Mesothelial cell of epicardium (in vitro differentiated cells): ENCODE results near the gene KLHDC4. TPM values are rescaled to one million over a fixed set of nuclear protein-coding genes. Genes with fewer than 3 reads are reported as not detected.

ENCODE experiments used
- DNase-seq, 2 experiments: peaks; one replicate each; pipeline ENCODE4 v3.0.0; 2021; ENCODE audit warnings: low spot score in 2 of 2; ENCODE audit not compliant: unreplicated experiment in 2 of 2
- H3K27ac Mint-ChIP-seq: 2 replicates; pipeline ENCODE4 v1.8.0; 2021; ENCODE audit warnings: mixed read lengths
- H3K27me3 Mint-ChIP-seq: 2 replicates; pipeline ENCODE4 v1.8.0; 2021; ENCODE audit warnings: low read depth, mixed read lengths
- H3K36me3 Mint-ChIP-seq: 2 replicates; pipeline ENCODE4 v1.8.0; 2021; ENCODE audit warnings: mixed read lengths
- H3K4me1 Mint-ChIP-seq: 2 replicates; pipeline ENCODE4 v1.8.0; 2021; ENCODE audit warnings: mixed read lengths
- H3K4me3 Mint-ChIP-seq: 2 replicates; pipeline ENCODE4 v1.8.0; 2021; ENCODE audit warnings: mild to moderate bottlenecking, moderate library complexity, mixed read lengths
- H3K9me3 Mint-ChIP-seq: 2 replicates; pipeline ENCODE4 v1.8.0; 2021; ENCODE audit warnings: mixed read lengths
- total RNA-seq: library from RNA; stranded (reverse); gene quantifications from 3 replicates; pipeline ENCODE4 v1.2.1, GENCODE V29; 2021
- TF ChIP-seq, protein P1 (sequence below): fragments of 200-600 bp; sonication (generic); IDR thresholded peaks from one replicate; pipeline ENCODE4 v1.5.0; 2021; ENCODE audit warnings: antibody characterized with exemption; ENCODE audit not compliant: unreplicated experiment

Gene KLHDC4
- total RNA-seq, 1 donor from 2014 or later: 52.7 TPM

DNA sequence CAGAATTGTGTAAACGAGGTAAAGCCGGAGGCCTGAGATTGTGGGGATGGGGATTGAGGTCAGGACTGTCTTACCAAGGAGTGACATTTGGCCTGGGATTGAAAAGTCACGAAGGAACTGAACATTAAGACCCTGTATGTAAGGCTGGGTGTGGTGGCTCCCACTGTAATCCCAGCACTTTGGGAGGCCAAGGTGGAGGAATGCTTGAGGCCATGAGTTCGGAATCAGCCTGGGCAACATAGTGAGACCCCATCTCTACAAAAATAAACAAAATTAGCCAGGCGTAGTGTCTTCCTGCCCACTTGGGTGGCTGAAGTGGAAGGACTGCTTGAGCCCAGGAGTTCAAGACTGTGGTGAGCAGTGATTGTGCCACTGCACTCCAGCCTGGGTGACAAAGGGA, 88.0 kb downstream of the KLHDC4 start:
- no peak for DNase-seq
- H3K27ac Mint-ChIP-seq: no peak overlapping the region
- TF ChIP-seq, protein P1, sequence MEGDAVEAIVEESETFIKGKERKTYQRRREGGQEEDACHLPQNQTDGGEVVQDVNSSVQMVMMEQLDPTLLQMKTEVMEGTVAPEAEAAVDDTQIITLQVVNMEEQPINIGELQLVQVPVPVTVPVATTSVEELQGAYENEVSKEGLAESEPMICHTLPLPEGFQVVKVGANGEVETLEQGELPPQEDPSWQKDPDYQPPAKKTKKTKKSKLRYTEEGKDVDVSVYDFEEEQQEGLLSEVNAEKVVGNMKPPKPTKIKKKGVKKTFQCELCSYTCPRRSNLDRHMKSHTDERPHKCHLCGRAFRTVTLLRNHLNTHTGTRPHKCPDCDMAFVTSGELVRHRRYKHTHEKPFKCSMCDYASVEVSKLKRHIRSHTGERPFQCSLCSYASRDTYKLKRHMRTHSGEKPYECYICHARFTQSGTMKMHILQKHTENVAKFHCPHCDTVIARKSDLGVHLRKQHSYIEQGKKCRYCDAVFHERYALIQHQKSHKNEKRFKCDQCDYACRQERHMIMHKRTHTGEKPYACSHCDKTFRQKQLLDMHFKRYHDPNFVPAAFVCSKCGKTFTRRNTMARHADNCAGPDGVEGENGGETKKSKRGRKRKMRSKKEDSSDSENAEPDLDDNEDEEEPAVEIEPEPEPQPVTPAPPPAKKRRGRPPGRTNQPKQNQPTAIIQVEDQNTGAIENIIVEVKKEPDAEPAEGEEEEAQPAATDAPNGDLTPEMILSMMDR: no peak

GRCh38 chr16:87675111-87675719, 90.6 kb downstream of the KLHDC4 start:
- no peak overlapping the region for H3K4me3 Mint-ChIP-seq
- H3K27me3 Mint-ChIP-seq: no peaks in the 10 kb centered on the region
- no peak for DNase-seq
- H3K4me1 Mint-ChIP-seq: no peaks in the 10 kb centered on the region
- TF ChIP-seq, protein P1: no peak
- H3K9me3 Mint-ChIP-seq: no peaks in the 10 kb centered on the region
- no peaks in the 10 kb centered on the region for H3K36me3 Mint-ChIP-seq
- no peak overlapping the region for H3K27ac Mint-ChIP-seq

More for the DNA sequence above, 88.0 kb downstream of the KLHDC4 start:
- Mint-ChIP-seq H3K4me3 (no peak overlapping the region), H3K27me3 (no peaks in the 10 kb centered on the region), H3K4me1 (peaks cover 1% of the 10 kb centered on the region), H3K9me3 (no peaks in the 10 kb centered on the region), H3K36me3 (no peaks in the 10 kb centered on the region)

GRCh38 chr16:87674419-87674818, 91.4 kb downstream of the KLHDC4 start:
- DNase-seq: no peak
- no peaks in the 10 kb centered on the region for H3K36me3 Mint-ChIP-seq
- H3K27ac Mint-ChIP-seq: no peak overlapping the region
- no peak overlapping the region for H3K4me3 Mint-ChIP-seq
- H3K4me1 Mint-ChIP-seq: no peaks in the 10 kb centered on the region
- TF ChIP-seq, protein P1: no peak
- no peaks in the 10 kb centered on the region for H3K9me3 Mint-ChIP-seq
- H3K27me3 Mint-ChIP-seq: no peaks in the 10 kb centered on the region

- TF ChIP-seq, protein P1: no peak
- no peak for DNase-seq
- Mint-ChIP-seq H3K9me3 (no peaks in the 10 kb centered on the region), H3K4me3 (no peak overlapping the region), H3K4me1 (no peaks in the 10 kb centered on the region), H3K27ac (no peak overlapping the region), H3K27me3 (no peaks in the 10 kb centered on the region), H3K36me3 (no peaks in the 10 kb centered on the region)
Observed at GRCh38 chr16:87671715-87672270, 94.0 kb downstream of the KLHDC4 start.

DNA sequence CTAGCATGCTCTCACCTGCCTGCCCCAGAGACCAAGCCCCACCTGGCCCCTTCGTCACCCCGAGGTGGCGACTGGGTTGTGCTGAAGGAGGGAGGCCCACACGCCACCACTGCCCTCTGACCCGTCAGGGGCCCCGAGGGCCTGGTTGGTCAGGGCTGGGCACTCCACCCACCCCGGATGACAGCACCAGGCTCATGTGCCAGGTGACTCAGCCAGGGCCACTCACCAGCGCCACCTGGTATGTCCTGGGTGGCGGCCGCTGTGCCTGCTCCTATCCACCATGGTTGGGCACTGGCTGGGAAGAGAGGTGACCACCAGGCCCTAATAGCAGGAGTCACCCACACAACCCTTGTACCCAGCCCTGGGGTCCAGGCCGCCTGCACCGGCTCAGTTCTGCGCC, 94.6 kb downstream of the KLHDC4 start:
- DNase-seq: no peak

More for the DNA sequence above, 94.6 kb downstream of the KLHDC4 start:
- TF ChIP-seq, protein P1: no peak
- Mint-ChIP-seq H3K27ac (no peak overlapping the region), H3K36me3 (no peaks in the 10 kb centered on the region), H3K4me1 (no peaks in the 10 kb centered on the region), H3K27me3 (no peaks in the 10 kb centered on the region), H3K4me3 (no peak overlapping the region), H3K9me3 (no peaks in the 10 kb centered on the region)
